Testis (tissue), 2 donors: ENCODE measurements around the gene TRIM72.

Experiments
- CTCF ChIP-seq, 3 experiments: fragments of 450-650 bp in 2 of 3; fragments of 200-600 bp in 1 of 3; sonication (generic) in 1 of 3; IDR thresholded peaks; one replicate each; pipeline ENCODE4 v1.5.1; 2016 to 2019; ENCODE audit warnings: antibody characterized with exemption in 3 of 3, mild to moderate bottlenecking in 2 of 3, moderate library complexity in 1 of 3
- POLR2A ChIP-seq: fragments of 450-650 bp; IDR thresholded peaks from one replicate; pipeline ENCODE4 v1.6.1; 2017; ENCODE audit warnings: antibody characterized with exemption, mild to moderate bottlenecking, moderate library complexity

- TF ChIP-seq CTCF (IDR thresholded peaks at IDR 0.05) (no peak), POLR2A (no peak)
Observed at GRCh38 chr16:31225193-31225592, 11.3 kb downstream of the TRIM72 start.
